IMR-90 (cell line): Measurements from ENCODE around the gene CIITA. TPM values are rescaled to one million over a fixed set of nuclear protein-coding genes. Genes with fewer than 3 reads are reported as not detected.

Experiments used
- ATAC-seq: fragments of 200-7000 bp; cut with Tn5 transposase; 2 replicates; pipeline ENCODE4 v1.9.1; 2020; ENCODE audit warnings: low read depth, mild to moderate bottlenecking, moderate library complexity
- BruUV-seq: library from RNA; stranded (reverse); fragments of 400-500 nt; replicated peaks from 2 replicates; lab custom pipeline; 2021; lab: Mats Ljungman, UMichigan
- CTCF ChIA-PET: fragments of 300-600 bp; formaldehyde crosslinking; extraction: SDS; loops from one replicate; lab custom pipeline; 2021; ENCODE audit warnings: antibody characterized with exemption; lab: Yijun Ruan, JAX
- POLR2A ChIA-PET: fragments of 300-600 bp; sonication (Branson Sonifier 250); formaldehyde crosslinking; loops from one replicate; lab custom pipeline; 2022; ENCODE audit warnings: antibody characterized with exemption; ENCODE audit not compliant: unreplicated experiment; lab: Charles Lee
- DNase-seq: peaks from one replicate; pipeline ENCODE4 v3.0.0; 2013
- H2AFZ ChIP-seq: replicated peaks from 2 replicates; pipeline ENCODE3; 2013; ENCODE audit warnings: low read length, mild to moderate bottlenecking; ENCODE audit not compliant: poor library complexity
- H2AK5ac ChIP-seq: 2 replicates; pipeline ENCODE4 v1.6.1; 2013; ENCODE audit warnings: low read depth, low read length, inconsistent platforms
- H2AK9ac ChIP-seq: replicated peaks from 2 replicates; pipeline ENCODE3; 2013; ENCODE audit warnings: mild to moderate bottlenecking, low read depth, low read length, moderate library complexity; ENCODE audit not compliant: poor library complexity
- H2BK120ac ChIP-seq: 2 replicates; pipeline ENCODE4 v1.6.1; 2013; ENCODE audit warnings: low read depth, low read length, inconsistent platforms
- H2BK15ac ChIP-seq: 3 replicates; pipeline ENCODE4 v1.6.1; 2013; ENCODE audit warnings: low read depth, low read length, inconsistent platforms
- H2BK20ac ChIP-seq: 2 replicates; pipeline ENCODE4 v1.6.1; 2013; ENCODE audit warnings: low read depth, mild to moderate bottlenecking, inconsistent platforms, low read length, moderate library complexity
- H2BK5ac ChIP-seq: 2 replicates; pipeline ENCODE4 v1.6.1; 2013; ENCODE audit warnings: mild to moderate bottlenecking, low read depth, low read length, inconsistent platforms; ENCODE audit not compliant: poor library complexity, severe bottlenecking
- H3K14ac ChIP-seq: replicated peaks from 2 replicates; pipeline ENCODE4 v1.6.1; 2013; ENCODE audit warnings: low read depth, low read length, inconsistent platforms
- H3K18ac ChIP-seq: 2 replicates; pipeline ENCODE4 v1.6.1; 2013; ENCODE audit warnings: low read depth, low read length, control low read depth
- H3K23ac ChIP-seq: 2 replicates; pipeline ENCODE4 v1.6.1; 2013; ENCODE audit warnings: low read depth, low read length, inconsistent platforms
- H3K27ac ChIP-seq: 2 replicates; pipeline ENCODE4 v1.5.1; 2013; ENCODE audit warnings: mild to moderate bottlenecking, control low read depth, low read length; ENCODE audit not compliant: insufficient read depth
- H3K27me3 ChIP-seq: 2 replicates; pipeline ENCODE4 v1.6.1; 2013; ENCODE audit warnings: low read length; ENCODE audit not compliant: control insufficient read depth, insufficient read depth
- H3K36me3 ChIP-seq: 2 replicates; pipeline ENCODE4 v1.6.1; 2013; ENCODE audit warnings: low read length, mixed read lengths; ENCODE audit not compliant: control insufficient read depth, insufficient read depth
- H3K4ac ChIP-seq: 2 replicates; pipeline ENCODE4 v1.6.1; 2013; ENCODE audit warnings: low read depth, low read length, inconsistent platforms
- H3K4me1 ChIP-seq: 2 replicates; pipeline ENCODE4 v1.6.1; 2013; ENCODE audit warnings: low read length, mixed read lengths; ENCODE audit not compliant: control insufficient read depth, insufficient read depth
- H3K4me2 ChIP-seq: 2 replicates; pipeline ENCODE4 v1.6.1; 2013; ENCODE audit warnings: low read depth, mild to moderate bottlenecking, control low read depth, low read length, moderate library complexity
- H3K4me3 ChIP-seq: 2 replicates; pipeline ENCODE4 v1.5.1; 2013; ENCODE audit warnings: low read depth, mild to moderate bottlenecking, control low read depth, low read length, moderate library complexity; ENCODE audit not compliant: insufficient read depth
- H3K56ac ChIP-seq: 2 replicates; pipeline ENCODE4 v1.6.1; 2013; ENCODE audit warnings: low read length, inconsistent platforms; ENCODE audit not compliant: insufficient read depth; ENCODE audit errors: extremely low read depth
- H3K79me1 ChIP-seq, 2 experiments: 2 replicates each; pipeline ENCODE4 v1.6.1; 2013; ENCODE audit warnings: low read length in 2 of 2, inconsistent platforms in 1 of 2, low read depth in 1 of 2
- H3K9ac ChIP-seq: 2 replicates; pipeline ENCODE4 v1.6.1; 2013; ENCODE audit warnings: low read depth, low read length, control low read depth
- H3K9me1 ChIP-seq: 2 replicates; pipeline ENCODE4 v1.6.1; 2013; ENCODE audit warnings: low read length, inconsistent platforms; ENCODE audit not compliant: insufficient read depth
- H3K9me3 ChIP-seq: 2 replicates; pipeline ENCODE4 v1.6.1; 2013; ENCODE audit warnings: low read length; ENCODE audit not compliant: control insufficient read depth, insufficient read depth
- H4K20me1 ChIP-seq: 2 replicates; pipeline ENCODE4 v1.6.1; 2013; ENCODE audit warnings: low read length, inconsistent platforms; ENCODE audit not compliant: insufficient read depth
- H4K5ac ChIP-seq: 2 replicates; pipeline ENCODE4 v1.6.1; 2013; ENCODE audit warnings: mild to moderate bottlenecking, low read depth, low read length, control low read depth
- H4K8ac ChIP-seq, 2 experiments: 2 replicates each; pipeline ENCODE4 v1.6.1; 2013; ENCODE audit warnings: low read depth in 2 of 2, low read length in 2 of 2, control low read depth in 1 of 2, inconsistent platforms in 1 of 2
- H4K91ac ChIP-seq: 2 replicates; pipeline ENCODE4 v1.6.1; 2013; ENCODE audit warnings: low read depth, low read length, inconsistent platforms; ENCODE audit not compliant: insufficient read depth
- BHLHE40 ChIP-seq: fragments of 150-350 bp; IDR thresholded peaks from 2 replicates; pipeline ENCODE4 v1.6.1; 2016; ENCODE audit warnings: mild to moderate bottlenecking, low read depth, low read length
- CEBPB ChIP-seq: IDR thresholded peaks from 2 replicates; pipeline ENCODE4 v1.6.1; 2012; ENCODE audit warnings: low read depth, low read length, improper control_type of control experiment
- CHD1 ChIP-seq: IDR thresholded peaks from 2 replicates; pipeline ENCODE4 v1.6.1; 2012; ENCODE audit warnings: low read depth, low read length, improper control_type of control experiment
- ELK1 ChIP-seq: fragments of 150-350 bp; IDR thresholded peaks from 2 replicates; pipeline ENCODE4 v1.6.1; 2016; ENCODE audit warnings: low read depth, mild to moderate bottlenecking, low read length, moderate library complexity, borderline replicate concordance
- FOS ChIP-seq: fragments of 150-350 bp; IDR thresholded peaks from 2 replicates; pipeline ENCODE4 v1.6.1; 2016; ENCODE audit warnings: low read depth, low read length
- MAFK ChIP-seq: IDR thresholded peaks from 2 replicates; pipeline ENCODE4 v1.6.1; 2012; ENCODE audit warnings: low read depth, low read length, improper control_type of control experiment
- MAZ ChIP-seq: IDR thresholded peaks from 2 replicates; pipeline ENCODE4 v1.6.1; 2012; ENCODE audit warnings: low read depth, mild to moderate bottlenecking, low read length, improper control_type of control experiment, moderate library complexity, borderline replicate concordance
- MXI1 ChIP-seq: IDR thresholded peaks from 2 replicates; pipeline ENCODE4 v1.6.1; 2012; ENCODE audit warnings: low read depth, mild to moderate bottlenecking, low read length, moderate library complexity, borderline replicate concordance
- NFE2L2 ChIP-seq: fragments of 150-350 bp; IDR thresholded peaks from 2 replicates; pipeline ENCODE4 v1.6.1; 2016; ENCODE audit warnings: low read depth, mild to moderate bottlenecking, low read length
- POLR2A ChIP-seq: IDR thresholded peaks from 2 replicates; pipeline ENCODE4 v1.6.1; 2012; ENCODE audit warnings: mild to moderate bottlenecking, low read depth, low read length
- RAD21 ChIP-seq: IDR thresholded peaks from 2 replicates; pipeline ENCODE4 v1.6.1; 2012; ENCODE audit warnings: low read length, improper control_type of control experiment
- RCOR1 ChIP-seq: IDR thresholded peaks from 2 replicates; pipeline ENCODE4 v1.6.1; 2012; ENCODE audit warnings: mild to moderate bottlenecking, low read length, improper control_type of control experiment; ENCODE audit not compliant: insufficient replicate concordance
- RFX5 ChIP-seq: IDR thresholded peaks from 2 replicates; pipeline ENCODE4 v1.8.0; 2012; ENCODE audit warnings: low read depth, mild to moderate bottlenecking, low read length, moderate library complexity
- SMC3 ChIP-seq: fragments of 150-350 bp; IDR thresholded peaks from 2 replicates; pipeline ENCODE4 v1.6.1; 2016; ENCODE audit warnings: low read depth, mild to moderate bottlenecking, antibody characterized with exemption, low read length, moderate library complexity
- USF2 ChIP-seq: fragments of 150-350 bp; IDR thresholded peaks from 2 replicates; pipeline ENCODE4 v1.6.1; 2017; ENCODE audit warnings: mild to moderate bottlenecking, antibody characterized with exemption, low read length, low read depth
- WGBS, 2 experiments: methylation state at CpG; one replicate each; pipeline versions ENCODE4 v1.1.5 to v1.1.7; 2013; ENCODE audit warnings: missing lambda C conversion rate in 2 of 2; ENCODE audit not compliant: insufficient read length in 1 of 2; ENCODE audit errors: extremely low coverage in 2 of 2; 5-methylcytosine and 5-hydroxymethylcytosine counted together
- dilution Hi-C: fragments of 300-500 bp; cut with HindIII; formaldehyde crosslinking; loops from one replicate; pipeline ENCODE4 v1.14.3; 2018; ENCODE audit warnings: low sequenced_read_pairs; ENCODE audit not compliant: unreplicated experiment
- in situ Hi-C: fragments of 300-500 bp; cut with MboI; formaldehyde crosslinking; loops from 3 replicates; pipeline ENCODE4 v1.14.3; 2019; ENCODE audit warnings: low sequenced_read_pairs, inconsistent platforms, mixed read lengths
- intact Hi-C: fragments of 100-400 bp; cut with micrococcal nuclease; formaldehyde crosslinking; loops from 2 replicates; pipeline ENCODE4 v1.10.0; 2022
- polyA plus RNA-seq, 3 experiments: library from polyadenylated mRNA; depleted of rRNA; stranded (reverse); fragments of >200 nt; gene quantifications; 2 replicates each; pipeline ENCODE4 v1.2.3, GENCODE V29; 2012; ENCODE audit warnings: low replicate concordance in 1 of 3
- total RNA-seq: library from RNA; depleted of rRNA; stranded (reverse); fragments of >200 nt; gene quantifications from 2 replicates; pipeline ENCODE4 v1.2.3, GENCODE V29; 2012
- TF ChIP-seq, protein P1 (sequence below): conservative IDR thresholded peaks from 2 replicates; pipeline ENCODE4 v1.5.1; 2012; ENCODE audit warnings: mild to moderate bottlenecking, low read depth, low read length, improper control_type of control experiment

The CIITA gene
- total and polyA plus RNA-seq, 2 of the 4 experiments (the other 2 are of a cell fraction): 0.10 TPM; not detected in 1

GRCh38 chr16:10897134-10897533, 20.1 kb downstream of the CIITA start:
- ChIA-PET POLR2A (no interaction called here), CTCF (no interaction called here)
- H2BK120ac ChIP-seq: no peak overlapping the region
- no peak overlapping the region for H4K91ac ChIP-seq
- no peak overlapping the region for H4K5ac ChIP-seq
- no peak overlapping the region for H2BK15ac ChIP-seq
- no peak overlapping the region for H3K4me3 ChIP-seq
- H3K23ac ChIP-seq: no peak overlapping the region
- no TSS peak for BruUV-seq
- H3K56ac ChIP-seq: no peak overlapping the region
- no peak overlapping the region for H4K8ac ChIP-seq
- H2AFZ ChIP-seq: no peak overlapping the region
- H2BK20ac ChIP-seq: no peak overlapping the region
- H3K79me1 ChIP-seq: no peaks in the 10 kb centered on the region
- H2AK9ac ChIP-seq: no peak overlapping the region
- no peaks in the 10 kb centered on the region for H3K9me3 ChIP-seq
- 0 out of 2 replicates have a peak, but pooled peaks cover 7% of the 10 kb centered on the region for H4K20me1 ChIP-seq
- in situ Hi-C loops (no loop called here), intact Hi-C loops (no loop called here), dilution Hi-C loops (no loop called here)
- no CpG with 5 or more reads among the region's 5 CpGs for WGBS, 2 experiments
- DNase-seq (no peak), ATAC-seq (no peak)
- no peaks in the 10 kb centered on the region for H3K36me3 ChIP-seq
- no peak overlapping the region for H3K9ac ChIP-seq
- no peak overlapping the region for H2BK5ac ChIP-seq
- H3K4me2 ChIP-seq: no peak overlapping the region
- no peaks in the 10 kb centered on the region for H3K4me1 ChIP-seq
- TF ChIP-seq POLR2A (no peak), USF2 (no peak), RAD21 (no peak), SMC3 (no peak), FOS (no peak), CHD1 (no peak), NFE2L2 (no peak), BHLHE40 (no peak), ELK1 (no peak), MAFK (no peak), RFX5 (no peak), MXI1 (no peak), CEBPB (no peak), MAZ (no peak), RCOR1 (no peak)
- TF ChIP-seq, protein P1, sequence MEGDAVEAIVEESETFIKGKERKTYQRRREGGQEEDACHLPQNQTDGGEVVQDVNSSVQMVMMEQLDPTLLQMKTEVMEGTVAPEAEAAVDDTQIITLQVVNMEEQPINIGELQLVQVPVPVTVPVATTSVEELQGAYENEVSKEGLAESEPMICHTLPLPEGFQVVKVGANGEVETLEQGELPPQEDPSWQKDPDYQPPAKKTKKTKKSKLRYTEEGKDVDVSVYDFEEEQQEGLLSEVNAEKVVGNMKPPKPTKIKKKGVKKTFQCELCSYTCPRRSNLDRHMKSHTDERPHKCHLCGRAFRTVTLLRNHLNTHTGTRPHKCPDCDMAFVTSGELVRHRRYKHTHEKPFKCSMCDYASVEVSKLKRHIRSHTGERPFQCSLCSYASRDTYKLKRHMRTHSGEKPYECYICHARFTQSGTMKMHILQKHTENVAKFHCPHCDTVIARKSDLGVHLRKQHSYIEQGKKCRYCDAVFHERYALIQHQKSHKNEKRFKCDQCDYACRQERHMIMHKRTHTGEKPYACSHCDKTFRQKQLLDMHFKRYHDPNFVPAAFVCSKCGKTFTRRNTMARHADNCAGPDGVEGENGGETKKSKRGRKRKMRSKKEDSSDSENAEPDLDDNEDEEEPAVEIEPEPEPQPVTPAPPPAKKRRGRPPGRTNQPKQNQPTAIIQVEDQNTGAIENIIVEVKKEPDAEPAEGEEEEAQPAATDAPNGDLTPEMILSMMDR: no peak
- no peak overlapping the region for H3K18ac ChIP-seq
- H3K14ac ChIP-seq: no peak overlapping the region
- H3K27ac ChIP-seq: no peak overlapping the region
- H2AK5ac ChIP-seq: no peak overlapping the region
- no peaks in the 10 kb centered on the region for H3K9me1 ChIP-seq
- no peak overlapping the region for H3K4ac ChIP-seq
- H3K27me3 ChIP-seq: peaks cover 5% of the 10 kb centered on the region
